ENCODE data around the gene STPG3. TPM values are rescaled to one million over a fixed set of nuclear protein-coding genes. Genes with fewer than 3 reads are reported as not detected.

The STPG3 gene
- total and polyA plus RNA-seq, 2 of the 4 experiments (the other 2 are of a cell fraction): not detected

GRCh38 chr9:137294681-137295237 is 43.7 kb downstream of the STPG3 start:
- H2AK5ac ChIP-seq (ENCODE audit: low read depth, low read length): no peak overlapping the region
- no peaks in the 10 kb centered on the region for H4K20me1 ChIP-seq (ENCODE audit: insufficient read depth, low read length)
- CTCF ChIA-PET: no interaction called here
- no peak overlapping the region for H3K4me2 ChIP-seq (ENCODE audit: low read depth, low read length)
- WGBS, 2 experiments (ENCODE audit: extremely low coverage in 2 of 2, insufficient read length in 1 of 2): 36% methylated on average over 14 of the region's 35 CpGs; no CpG with 5 or more reads in 1 of the 2 experiments
- TF ChIP-seq MAZ (IDR thresholded peaks at IDR 0.05; ENCODE audit: borderline replicate concordance, low read depth, low read length) (no peak), CTCF (conservative IDR thresholded peaks at IDR 0.05; ENCODE audit: low read depth, low read length) (peak; percentile 36), MXI1 (IDR thresholded peaks at IDR 0.05; ENCODE audit: borderline replicate concordance, low read depth, low read length) (no peak), BHLHE40 (IDR thresholded peaks at IDR 0.05; ENCODE audit: low read depth, low read length) (no peak), SMC3 (IDR thresholded peaks at IDR 0.05; ENCODE audit: low read depth, low read length) (peak; percentile 14; the same call in 1 of the 2 replicates), CHD1 (IDR thresholded peaks at IDR 0.05; ENCODE audit: low read depth, low read length) (no peak), RAD21 (IDR thresholded peaks at IDR 0.05; ENCODE audit: low read length) (0 out of 2 replicates have a peak, but pooled peaks have one; percentile 22), USF2 (IDR thresholded peaks at IDR 0.05; ENCODE audit: low read depth, low read length) (no peak), NFE2L2 (IDR thresholded peaks at IDR 0.05; ENCODE audit: low read depth, low read length) (no peak)
- dilution Hi-C loops (cut with HindIII; ENCODE audit: low sequenced_read_pairs, unreplicated experiment) (no loop called here), in situ Hi-C loops (cut with MboI; ENCODE audit: low sequenced_read_pairs) (loop anchor here (5.0 kb wide), 2 partner anchors 108 to 233 kb away; no protein-coding TSS in a partner anchor), intact Hi-C loops (cut with micrococcal nuclease) (loop anchor here (2.0 to 5.0 kb wide), 2 partner anchors 150 to 233 kb away; no protein-coding TSS in a partner anchor)
- no peak overlapping the region for H3K56ac ChIP-seq (ENCODE audit: extremely low read depth, insufficient read depth, low read length)
- no peak overlapping the region for H2BK20ac ChIP-seq (ENCODE audit: low read depth, low read length)
- H4K8ac ChIP-seq (ENCODE audit: low read depth in 2 of 2, low read length in 2 of 2): no peak overlapping the region
- no peak overlapping the region for H3K9ac ChIP-seq (ENCODE audit: low read depth, low read length)
- H3K18ac ChIP-seq (ENCODE audit: low read depth, low read length): no peak overlapping the region
- H3K27me3 ChIP-seq (ENCODE audit: control insufficient read depth, insufficient read depth, low read length): peaks cover 28% of the 10 kb centered on the region
- no peak overlapping the region for H2AK9ac ChIP-seq (replicated peaks; ENCODE audit: low read depth, low read length, poor library complexity)
- H3K79me1 ChIP-seq (ENCODE audit: low read depth in 1 of 2, low read length in 2 of 2): no peaks in the 10 kb centered on the region
- no peak overlapping the region for H3K4me3 ChIP-seq (ENCODE audit: insufficient read depth, low read depth, low read length)
- H2BK5ac ChIP-seq (ENCODE audit: low read depth, low read length, poor library complexity, severe bottlenecking): no peak overlapping the region
- H2BK15ac ChIP-seq (ENCODE audit: low read depth, low read length): no peak overlapping the region
- H3K9me3 ChIP-seq (ENCODE audit: control insufficient read depth, insufficient read depth, low read length): peaks cover 5% of the 10 kb centered on the region; the same call in 1 of the 2 replicates
- no TSS peak for BruUV-seq (replicated peaks)
- DNase-seq: peak; percentile 27
- H3K9me1 ChIP-seq (ENCODE audit: insufficient read depth, low read length): no peaks in the 10 kb centered on the region
- no peak overlapping the region for H3K4ac ChIP-seq (ENCODE audit: low read depth, low read length)
- H3K27ac ChIP-seq (ENCODE audit: insufficient read depth, low read length): no peak overlapping the region
- H2AFZ ChIP-seq (replicated peaks; ENCODE audit: low read length, poor library complexity): peak overlapping the region; percentile 76
- H3K14ac ChIP-seq (replicated peaks; ENCODE audit: low read depth, low read length): no peak overlapping the region
- no peak overlapping the region for H2BK120ac ChIP-seq (ENCODE audit: low read depth, low read length)
- no peak overlapping the region for H4K5ac ChIP-seq (ENCODE audit: low read depth, low read length)
- H3K23ac ChIP-seq (ENCODE audit: low read depth, low read length): no peak overlapping the region
- no peak overlapping the region for H4K91ac ChIP-seq (ENCODE audit: insufficient read depth, low read depth, low read length)
- no peaks in the 10 kb centered on the region for H3K36me3 ChIP-seq (ENCODE audit: control insufficient read depth, insufficient read depth, low read length)
- H3K4me1 ChIP-seq (ENCODE audit: control insufficient read depth, insufficient read depth, low read length): no peaks in the 10 kb centered on the region
- POLR2A ChIA-PET (ENCODE audit: unreplicated experiment): no interaction called here
- ATAC-seq (ENCODE audit: low read depth): no peak

Measured in IMR-90 (cell line).